Endothelial cell of umbilical vein (primary cell): ENCODE data around the gene MRPL53. TPM values are rescaled to one million over a fixed set of nuclear protein-coding genes. Genes with fewer than 3 reads are reported as not detected.

Source experiments
- BruUV-seq: library from RNA; stranded (reverse); fragments of 400-500 nt; replicated peaks from 2 replicates; lab custom pipeline; 2021; lab: Mats Ljungman, UMichigan
- CTCF ChIA-PET: fragments of 300-600, 350-600 bp; sonication (Branson Sonifier 250); formaldehyde crosslinking; loops from one replicate; lab custom pipeline; 2021; ENCODE audit warnings: antibody characterized with exemption, inconsistent platforms; lab: Charles Lee
- POLR2A ChIA-PET: fragments of 300-600, 350-600 bp; sonication (Branson Sonifier 250); formaldehyde crosslinking; loops from one replicate; lab custom pipeline; 2021; ENCODE audit warnings: antibody characterized with exemption, inconsistent platforms; lab: Charles Lee
- DNase-seq: peaks from one replicate; pipeline ENCODE4 v3.0.0-alpha.2; 2011; ENCODE audit warnings: low read depth, low spot score
- FAIRE-seq: peaks from 2 replicates; lab custom pipeline; 2011; peaks lifted over from hg19 to GRCh38; lab: Jason Lieb, UNC
- H2AFZ ChIP-seq: 2 replicates; pipeline ENCODE4 v1.6.0; 2012; ENCODE audit warnings: low read depth, low read length, control low read depth, inconsistent platforms
- H3K27ac ChIP-seq: 2 replicates; pipeline ENCODE4 v1.5.1; 2011; ENCODE audit warnings: low read depth, mild to moderate bottlenecking, control low read depth, low read length, moderate library complexity; ENCODE audit not compliant: insufficient read depth
- H3K27me3 ChIP-seq, 2 experiments: 2 replicates each; pipeline versions ENCODE4 v1.6.0 to v1.6.1; 2011; ENCODE audit warnings: low read length in 2 of 2, mixed read lengths in 1 of 2; ENCODE audit not compliant: control insufficient read depth in 2 of 2, insufficient read depth in 2 of 2
- H3K36me3 ChIP-seq, 2 experiments: 2 replicates in 1 of 2; 3 replicates in 1 of 2; pipeline ENCODE4 v1.5.1; 2011; ENCODE audit warnings: low read length in 2 of 2, mild to moderate bottlenecking in 1 of 2, moderate library complexity in 1 of 2; ENCODE audit not compliant: control insufficient read depth in 2 of 2, insufficient read depth in 2 of 2; ENCODE audit errors: extremely low read depth in 1 of 2
- H3K4me1 ChIP-seq: 3 replicates; pipeline ENCODE4 v1.5.1; 2011; ENCODE audit warnings: mild to moderate bottlenecking, low read length; ENCODE audit not compliant: control insufficient read depth, insufficient read depth; ENCODE audit errors: extremely low read depth
- H3K4me2 ChIP-seq: 2 replicates; pipeline ENCODE4 v1.6.1; 2011; ENCODE audit warnings: low read length, control low read depth, mixed read lengths; ENCODE audit not compliant: insufficient read depth
- H3K4me3 ChIP-seq, 3 experiments: fragments of 200-600 bp in 1 of 3; sonication (generic), shearing (Covaris generic) in 1 of 3; replicated peaks in 1 of 3; 2 replicates each; pipeline ENCODE4 v1.5.1; 2011 to 2016; ENCODE audit warnings: control low read depth in 3 of 3, low read length in 3 of 3, mild to moderate bottlenecking in 2 of 3, inconsistent platforms in 1 of 3, low read depth in 1 of 3, moderate library complexity in 1 of 3; ENCODE audit not compliant: insufficient read depth in 1 of 3
- H3K79me2 ChIP-seq: 2 replicates; pipeline ENCODE4 v1.6.0; 2012; ENCODE audit warnings: low read length, inconsistent platforms; ENCODE audit not compliant: control insufficient read depth, insufficient read depth
- H3K9ac ChIP-seq: replicated peaks from 2 replicates; pipeline ENCODE3; 2011; ENCODE audit warnings: low read length, control low read depth; ENCODE audit not compliant: insufficient read depth; ENCODE audit errors: extremely low read depth
- H3K9me1 ChIP-seq: replicated peaks from 3 replicates; pipeline ENCODE4 v1.6.0; 2011; ENCODE audit warnings: mild to moderate bottlenecking, low read length; ENCODE audit not compliant: control insufficient read depth, insufficient read depth; ENCODE audit errors: extremely low read depth
- H3K9me3 ChIP-seq: replicated peaks from 2 replicates; pipeline ENCODE4 v1.5.1; 2012; ENCODE audit warnings: low read length, inconsistent platforms; ENCODE audit not compliant: control insufficient read depth, insufficient read depth
- H4K20me1 ChIP-seq: replicated peaks from 2 replicates; pipeline ENCODE3; 2011; ENCODE audit warnings: mild to moderate bottlenecking, low read length; ENCODE audit not compliant: control insufficient read depth, insufficient read depth; ENCODE audit errors: extremely low read depth
- CTCF ChIP-seq, 2 donors: IDR thresholded peaks; 1 replicate in 1 of 2; 2 replicates in 1 of 2; pipeline ENCODE4 v1.5.1; 2011; ENCODE audit warnings: low read length in 2 of 2, mild to moderate bottlenecking in 2 of 2, moderate library complexity in 2 of 2, control low read depth in 1 of 2, inconsistent platforms in 1 of 2, low read depth in 1 of 2; ENCODE audit not compliant: insufficient read depth in 1 of 2; ENCODE audit errors: extremely low read depth in 1 of 2
- EZH2 ChIP-seq: IDR thresholded peaks from 2 replicates; pipeline ENCODE4 v1.6.1; 2012; ENCODE audit warnings: borderline replicate concordance, low read depth, mild to moderate bottlenecking, moderate library complexity, low read length, inconsistent platforms; ENCODE audit not compliant: severe bottlenecking
- FOS ChIP-seq: IDR thresholded peaks from 2 replicates; pipeline ENCODE4 v1.6.1; 2011; ENCODE audit warnings: mild to moderate bottlenecking, low read length, moderate library complexity, borderline replicate concordance; ENCODE audit not compliant: insufficient read depth
- GATA2 ChIP-seq: IDR thresholded peaks from 2 replicates; pipeline ENCODE4 v1.7.0; 2011; ENCODE audit warnings: low read depth, mild to moderate bottlenecking, moderate library complexity, mixed read lengths, low read length; ENCODE audit not compliant: insufficient read length, insufficient read depth
- JUN ChIP-seq: IDR thresholded peaks from 2 replicates; pipeline ENCODE4 v1.6.1; 2011; ENCODE audit warnings: borderline replicate concordance, low read depth; ENCODE audit not compliant: insufficient read length, insufficient read depth
- MAX ChIP-seq: IDR thresholded peaks from 2 replicates; pipeline ENCODE4 v1.6.1; 2011; ENCODE audit not compliant: insufficient read depth, insufficient read length
- MYC ChIP-seq: IDR thresholded peaks from one replicate; pipeline ENCODE4 v1.6.1; 2011; ENCODE audit warnings: mild to moderate bottlenecking, low read depth, low read length
- POLR2A ChIP-seq: IDR thresholded peaks from 2 replicates; pipeline ENCODE4 v1.6.1; 2012; ENCODE audit warnings: low read depth, mild to moderate bottlenecking, control low read depth, low read length
- POLR2AphosphoS5 ChIP-seq: IDR thresholded peaks from 2 replicates; pipeline ENCODE4 v1.6.1; 2012; ENCODE audit warnings: low read depth, mild to moderate bottlenecking, control low read depth, low read length, moderate library complexity; ENCODE audit not compliant: insufficient read depth
- dilution Hi-C: fragments of 300-500 bp; cut with MboI; formaldehyde crosslinking; loops from one replicate; pipeline ENCODE4 v1.15.0; 2019; ENCODE audit warnings: low sequenced_read_pairs; ENCODE audit not compliant: extremely low pct_ligation_motif_present
- intact Hi-C: fragments of 100-400 bp; cut with micrococcal nuclease; formaldehyde crosslinking; loops from one replicate; pipeline ENCODE4 v1.10.0; 2022
- polyA plus RNA-seq, 4 experiments: library from polyadenylated mRNA; depleted of rRNA in 3 of 4; stranded (reverse) in 3 of 4; unstranded in 1 of 4; fragments of >200 nt; gene quantifications; 2 replicates each; pipeline versions ENCODE4 v1.2.1 to v1.2.3, GENCODE V29; 2011 to 2012; ENCODE audit warnings: missing spikeins in 1 of 4
- total RNA-seq: library from RNA; stranded (reverse); gene quantifications from 2 replicates; pipeline ENCODE4 v1.2.3, GENCODE V29; 2021

Gene MRPL53
- total and polyA plus RNA-seq, 2 donors (not counting 3 experiments of a cell fraction or from before 2014, with no cell fraction given) = 68.7 to 69.7 TPM

GRCh38 chr2:74458132-74458937 lies 14.1 kb downstream of the MRPL53 start, which contains the start of gene WBP1:
WBP1 (plus strand) TSS chr2:74458438; CDS start chr2:74458603, 165 bp downstream.
- TSS peak; percentile 18 for BruUV-seq
- Histone ChIP-seq H3K4me3 (peak within 1 kb of the TSS; percentile 80 to 87 (median 82)), H3K36me3 (peaks cover 0 to 12% of the 10 kb centered on the region in 2 experiments), H3K4me2 (peak within 1 kb of the TSS; percentile 84), H3K9ac (peak within 1 kb of the TSS; percentile 74), H3K9me3 (no peaks in the 10 kb centered on the region), H3K27me3 (peaks cover 0 to under 1% of the 10 kb centered on the region in 2 experiments), H3K9me1 (no peaks in the 10 kb centered on the region), H2AFZ (peak within 1 kb of the TSS; percentile 77), H3K4me1 (peaks cover 22% of the 10 kb centered on the region), H3K79me2 (peaks cover 6% of the 10 kb centered on the region), H4K20me1 (no peaks in the 10 kb centered on the region), H3K27ac (peak within 1 kb of the TSS; percentile 51)
- DNase-seq = peak; percentile 100
- ChIA-PET POLR2A (interaction anchor here (0.6 to 1.3 kb wide), 6 partner anchors 10 to 72 kb away, joined by 3 to 5 read pairs (median 4); partner anchors contain the start of gene HTRA2), CTCF (interaction anchor here (0.7 to 2.3 kb wide), 9 partner anchors 10 to 124 kb away, joined by 3 to 7 read pairs (median 3); partner anchors contain the start of genes CCDC142, LBX2 and TTC31)
- intact Hi-C loops = loop anchor here (1.0 kb wide), 2 partner anchors 24 to 71 kb away; partner anchors contain the start of genes AUP1, CCDC142 and HTRA2
- FAIRE-seq = peak; percentile 100
- TF ChIP-seq POLR2A = peak; percentile 66
- peak; percentile 87 for TF ChIP-seq EZH2
- TF ChIP-seq FOS = no peak
- dilution Hi-C loops = no loop called here

GRCh38 chr2:74457549-74458131 lies 14.8 kb downstream of the MRPL53 start:
- TF ChIP-seq FOS (no peak), POLR2A (no peak), JUN (no peak), EZH2 (no peak), GATA2 (no peak), MYC (no peak), CTCF (IDR thresholded peaks at IDR 0.05; ENCODE audit: extremely low read depth in 1 of 2, insufficient read depth in 1 of 2, low read depth in 1 of 2, low read length in 2 of 2) (no peak), MAX (no peak), POLR2AphosphoS5 (no peak)
- Histone ChIP-seq H3K36me3 (peaks cover 0 to 8% of the 10 kb centered on the region in 2 experiments), H3K9me3 (no peaks in the 10 kb centered on the region), H3K4me2 (peak overlapping the region; percentile 83), H3K27ac (peak overlapping the region; percentile 51), H4K20me1 (no peaks in the 10 kb centered on the region), H3K27me3 (peaks cover 0 to 4% of the 10 kb centered on the region in 2 experiments), H2AFZ (peak overlapping the region; percentile 77), H3K79me2 (peaks cover 2% of the 10 kb centered on the region), H3K4me3 (peak overlapping the region; percentile 59 to 78 (median 77)), H3K9me1 (no peaks in the 10 kb centered on the region), H3K9ac (peak overlapping the region; percentile 58), H3K4me1 (peaks cover 22% of the 10 kb centered on the region)
- intact Hi-C loops (loop anchor here (1.0 kb wide), 2 partner anchors 25 to 72 kb away; partner anchors contain the start of genes AUP1, CCDC142 and HTRA2), dilution Hi-C loops (no loop called here)
- POLR2A ChIA-PET = interaction anchor here (0.6 to 1.3 kb wide), 5 partner anchors 18 to 73 kb away, joined by 3 to 5 read pairs (median 4); partner anchors contain the start of gene HTRA2
- FAIRE-seq (no peak), DNase-seq (no peak)
- CTCF ChIA-PET = interaction anchor here (1.2 to 2.3 kb wide), 5 partner anchors 11 to 75 kb away, joined by 3 to 7 read pairs (median 4); partner anchors contain the start of gene LBX2
- BruUV-seq = no TSS peak
